H4 (cell line): ENCODE data around the gene ATP9B. TPM values are rescaled to one million over a fixed set of nuclear protein-coding genes. Genes with fewer than 3 reads are reported as not detected.
A peak's percentile ranks its signal among the peaks of the same experiment; 100 is the strongest.

Source experiments
- DNase-seq: peaks from one replicate; pipeline ENCODE4 v3.0.0-alpha.2; 2015; ENCODE audit warnings: low spot score
- total RNA-seq: library from RNA; depleted of rRNA; stranded (reverse); fragments of >200 nt; shearing (Covaris generic); gene quantifications from 2 replicates; pipeline ENCODE4 v1.2.3, GENCODE V29; 2014; rRNA removed

ATP9B gene
- total RNA-seq = 8.2 and 9.4 TPM in 2 replicates

GRCh38 chr18:79068937-79069716, at the start of gene ATP9B:
Gene ATP9B (plus strand): TSS chr18:79069394. CDS start chr18:79069411, 17 bp downstream.
- peak; percentile 94 for DNase-seq

- DNase-seq = no peak
Measured at GRCh38 chr18:79019881-79020280, 49.3 kb upstream of the ATP9B start.

- DNase-seq = no peak
Measured at GRCh38 chr18:79022603-79023002, 46.6 kb upstream of the ATP9B start.

GRCh38 chr18:79026491-79026890, 42.7 kb upstream of the ATP9B start:
- no peak for DNase-seq

GRCh38 chr18:79030680-79031079, 38.5 kb upstream of the ATP9B start:
- DNase-seq = no peak

GRCh38 chr18:79042276-79042675, 26.9 kb upstream of the ATP9B start:
- no peak for DNase-seq

GRCh38 chr18:79043288-79043687, 25.9 kb upstream of the ATP9B start:
- DNase-seq = no peak

- DNase-seq = no peak
Measured at GRCh38 chr18:79046522-79046921, 22.7 kb upstream of the ATP9B start.

- DNase-seq = peak; percentile 82
Measured at GRCh38 chr18:79047556-79048244, 21.5 kb upstream of the ATP9B start.

- no peak for DNase-seq
Measured at GRCh38 chr18:79048245-79048632, 21.0 kb upstream of the ATP9B start.

GRCh38 chr18:79049506-79049905, 19.7 kb upstream of the ATP9B start:
- no peak for DNase-seq

- no peak for DNase-seq
Measured at GRCh38 chr18:79050005-79050404, 19.2 kb upstream of the ATP9B start.

GRCh38 chr18:79056827-79057367, 12.3 kb upstream of the ATP9B start:
- DNase-seq = no peak

- no peak for DNase-seq
Measured at GRCh38 chr18:79058007-79058406, 11.2 kb upstream of the ATP9B start.

- no peak for DNase-seq
Measured at GRCh38 chr18:79062806-79063205, 6.4 kb upstream of the ATP9B start.

- no peak for DNase-seq
Measured at GRCh38 chr18:79064228-79064627, 5.0 kb upstream of the ATP9B start.

- DNase-seq = no peak
Measured at GRCh38 chr18:79065802-79066201, 3.4 kb upstream of the ATP9B start.

- no peak for DNase-seq
Measured at GRCh38 chr18:79067611-79068010, 1.6 kb upstream of the ATP9B start.

- DNase-seq = no peak
Measured at GRCh38 chr18:79068341-79068936, 755 bp upstream of the ATP9B start.

GRCh38 chr18:79069717-79070151, 540 bp downstream of the ATP9B start:
- DNase-seq = no peak

GRCh38 chr18:79070486-79070885, 1.3 kb downstream of the ATP9B start:
- DNase-seq = no peak

GRCh38 chr18:79071037-79071436, 1.8 kb downstream of the ATP9B start:
- no peak for DNase-seq
